ENCODE results near the gene ITGA7.

- TF ChIP-seq, protein P1, sequence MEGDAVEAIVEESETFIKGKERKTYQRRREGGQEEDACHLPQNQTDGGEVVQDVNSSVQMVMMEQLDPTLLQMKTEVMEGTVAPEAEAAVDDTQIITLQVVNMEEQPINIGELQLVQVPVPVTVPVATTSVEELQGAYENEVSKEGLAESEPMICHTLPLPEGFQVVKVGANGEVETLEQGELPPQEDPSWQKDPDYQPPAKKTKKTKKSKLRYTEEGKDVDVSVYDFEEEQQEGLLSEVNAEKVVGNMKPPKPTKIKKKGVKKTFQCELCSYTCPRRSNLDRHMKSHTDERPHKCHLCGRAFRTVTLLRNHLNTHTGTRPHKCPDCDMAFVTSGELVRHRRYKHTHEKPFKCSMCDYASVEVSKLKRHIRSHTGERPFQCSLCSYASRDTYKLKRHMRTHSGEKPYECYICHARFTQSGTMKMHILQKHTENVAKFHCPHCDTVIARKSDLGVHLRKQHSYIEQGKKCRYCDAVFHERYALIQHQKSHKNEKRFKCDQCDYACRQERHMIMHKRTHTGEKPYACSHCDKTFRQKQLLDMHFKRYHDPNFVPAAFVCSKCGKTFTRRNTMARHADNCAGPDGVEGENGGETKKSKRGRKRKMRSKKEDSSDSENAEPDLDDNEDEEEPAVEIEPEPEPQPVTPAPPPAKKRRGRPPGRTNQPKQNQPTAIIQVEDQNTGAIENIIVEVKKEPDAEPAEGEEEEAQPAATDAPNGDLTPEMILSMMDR (conservative IDR thresholded peaks at IDR 0.05; ENCODE audit: low read depth, low read length): no peak
- TF ChIP-seq EZH2 (IDR thresholded peaks at IDR 0.05; ENCODE audit: borderline replicate concordance, low read depth, low read length, poor library complexity, severe bottlenecking): no peak
Measured at GRCh38 chr12:55663391-55663790, 44.3 kb downstream of the ITGA7 start.
